CD14-positive monocyte (primary cell): Measurements from ENCODE around the gene FAM222B. TPM values are rescaled to one million over a fixed set of nuclear protein-coding genes. Genes with fewer than 3 reads are reported as not detected.

Experiments used
- DNase-seq, 3 donors: peaks; one replicate each; pipeline ENCODE4 v3.0.0-alpha.2; 2011 to 2022
- H2AFZ ChIP-seq: 2 replicates; pipeline ENCODE4 v1.6.0; 2012; ENCODE audit warnings: mild to moderate bottlenecking, low read depth, low read length, inconsistent platforms; ENCODE audit not compliant: insufficient read depth, poor library complexity, severe bottlenecking
- H3K27ac ChIP-seq, 2 donors: 1 replicate in 1 of 2; 2 replicates in 1 of 2; pipeline ENCODE4 v1.5.1; 2012 to 2013; ENCODE audit warnings: low read length in 2 of 2, control low read depth in 1 of 2, inconsistent platforms in 1 of 2, low read depth in 1 of 2, mild to moderate bottlenecking in 1 of 2
- H3K27me3 ChIP-seq, 2 donors: one replicate each; pipeline versions ENCODE4 v1.6.0 to v1.6.1; 2011 to 2013; ENCODE audit warnings: low read length in 2 of 2; ENCODE audit not compliant: control insufficient read depth in 2 of 2, insufficient read depth in 2 of 2
- H3K36me3 ChIP-seq, 2 donors: replicated peaks in 1 of 2; 1 replicate in 1 of 2; 2 replicates in 1 of 2; pipeline versions ENCODE4 v1.5.1 to v1.6.1; 2012 to 2013; ENCODE audit warnings: low read length in 2 of 2, control low read depth in 1 of 2, inconsistent platforms in 1 of 2, mild to moderate bottlenecking in 1 of 2; ENCODE audit not compliant: insufficient read depth in 2 of 2, control insufficient read depth in 1 of 2
- H3K4me1 ChIP-seq, 2 donors: 1 replicate in 1 of 2; 2 replicates in 1 of 2; pipeline versions ENCODE4 v1.5.1 to v1.6.1; 2012 to 2013; ENCODE audit warnings: low read length in 2 of 2, control low read depth in 1 of 2, inconsistent platforms in 1 of 2, mild to moderate bottlenecking in 1 of 2, moderate library complexity in 1 of 2; ENCODE audit not compliant: insufficient read depth in 2 of 2, control insufficient read depth in 1 of 2
- H3K4me2 ChIP-seq: replicated peaks from 2 replicates; pipeline ENCODE3; 2012; ENCODE audit warnings: low read length, moderate library complexity, mild to moderate bottlenecking; ENCODE audit not compliant: poor library complexity, severe bottlenecking; ENCODE audit errors: extremely low read depth
- H3K4me3 ChIP-seq, 3 experiments: fragments of 200-600 bp in 1 of 3; sonication (generic) in 1 of 3; replicated peaks in 1 of 3; 1 replicate in 2 of 3; 2 replicates in 1 of 3; pipeline ENCODE4 v1.5.1; 2011 to 2013; ENCODE audit warnings: low read length in 3 of 3, mild to moderate bottlenecking in 3 of 3, control low read depth in 2 of 3, low read depth in 2 of 3, inconsistent platforms in 1 of 3, moderate library complexity in 1 of 3
- H3K79me2 ChIP-seq: 2 replicates; pipeline ENCODE4 v1.6.0; 2012; ENCODE audit warnings: mild to moderate bottlenecking, control low read depth, inconsistent platforms, low read length, moderate library complexity; ENCODE audit not compliant: insufficient read depth
- H3K9ac ChIP-seq: 2 replicates; pipeline ENCODE4 v1.6.0; 2017; ENCODE audit warnings: low read length, mild to moderate bottlenecking; ENCODE audit not compliant: insufficient read depth, poor library complexity, severe bottlenecking
- H3K9me3 ChIP-seq, 2 donors: replicated peaks in 1 of 2; 1 replicate in 1 of 2; 2 replicates in 1 of 2; pipeline versions ENCODE4 v1.5.1 to v1.6.1; 2012 to 2013; ENCODE audit warnings: low read length in 2 of 2, control low read depth in 1 of 2; ENCODE audit not compliant: control insufficient read depth in 1 of 2, insufficient read depth in 1 of 2
- H4K20me1 ChIP-seq: 2 replicates; pipeline ENCODE4 v1.6.0; 2012; ENCODE audit warnings: mild to moderate bottlenecking, low read length, control low read depth, moderate library complexity; ENCODE audit not compliant: insufficient read depth
- H3K27ac Mint-ChIP-seq, 7 donors: one replicate each; pipeline ENCODE4 v1.8.0; 2020; ENCODE audit warnings: mild to moderate bottlenecking in 7 of 7, mixed read lengths in 7 of 7, moderate library complexity in 6 of 7, inconsistent platforms in 2 of 7
- H3K27me3 Mint-ChIP-seq, 3 donors: one replicate each; pipeline ENCODE4 v1.8.0; 2021 to 2022; ENCODE audit warnings: low read depth in 3 of 3, mild to moderate bottlenecking in 3 of 3, mixed read lengths in 3 of 3, moderate library complexity in 3 of 3, inconsistent platforms in 1 of 3
- H3K36me3 Mint-ChIP-seq, 2 donors: one replicate each; pipeline ENCODE4 v1.8.0; 2020; ENCODE audit warnings: mixed read lengths in 2 of 2, inconsistent platforms in 1 of 2, mild to moderate bottlenecking in 1 of 2
- H3K4me1 Mint-ChIP-seq: one replicate; pipeline ENCODE4 v1.8.0; 2020; ENCODE audit warnings: mild to moderate bottlenecking, mixed read lengths
- H3K4me3 Mint-ChIP-seq, 2 donors: one replicate each; pipeline ENCODE4 v1.8.0; 2020; ENCODE audit warnings: mild to moderate bottlenecking in 2 of 2, mixed read lengths in 2 of 2, moderate library complexity in 1 of 2
- H3K9me3 Mint-ChIP-seq, 7 donors: one replicate each; pipeline ENCODE4 v1.8.0; 2020 to 2022; ENCODE audit warnings: mixed read lengths in 7 of 7, mild to moderate bottlenecking in 6 of 7, moderate library complexity in 6 of 7, inconsistent platforms in 2 of 7
- WGBS: methylation state at CpG from one replicate; pipeline ENCODE4 v1.1.5; 2013; ENCODE audit warnings: missing lambda C conversion rate; ENCODE audit not compliant: insufficient coverage; 5-methylcytosine and 5-hydroxymethylcytosine counted together
- intact Hi-C, 2 donors: fragments of 100-400 bp; cut with micrococcal nuclease; formaldehyde crosslinking; loops; one replicate each; pipeline versions ENCODE4 v1.15.0 to v1.15.1; 2023
- polyA plus RNA-seq, 3 donors: library from polyadenylated mRNA; depleted of rRNA in 1 of 3; unstranded in 2 of 3; stranded (reverse) in 1 of 3; fragments of 300-500 nt in 2 of 3; fragments of >200 nt in 1 of 3; fragmentation: Illumina TruSeq in 2 of 3; gene quantifications; 1 replicate in 2 of 3; 2 replicates in 1 of 3; pipeline ENCODE4 v1.2.3, GENCODE V29; 2012 to 2021
- TF ChIP-seq, protein P1 (sequence below): fragments of 200-600 bp; IDR thresholded peaks from one replicate; pipeline ENCODE4 v1.8.0; 2022; ENCODE audit warnings: antibody characterized with exemption, mild to moderate bottlenecking

FAM222B gene
- polyA plus RNA-seq, 3 donors = 1.5 to 8.6 (median 1.9) TPM

DNA sequence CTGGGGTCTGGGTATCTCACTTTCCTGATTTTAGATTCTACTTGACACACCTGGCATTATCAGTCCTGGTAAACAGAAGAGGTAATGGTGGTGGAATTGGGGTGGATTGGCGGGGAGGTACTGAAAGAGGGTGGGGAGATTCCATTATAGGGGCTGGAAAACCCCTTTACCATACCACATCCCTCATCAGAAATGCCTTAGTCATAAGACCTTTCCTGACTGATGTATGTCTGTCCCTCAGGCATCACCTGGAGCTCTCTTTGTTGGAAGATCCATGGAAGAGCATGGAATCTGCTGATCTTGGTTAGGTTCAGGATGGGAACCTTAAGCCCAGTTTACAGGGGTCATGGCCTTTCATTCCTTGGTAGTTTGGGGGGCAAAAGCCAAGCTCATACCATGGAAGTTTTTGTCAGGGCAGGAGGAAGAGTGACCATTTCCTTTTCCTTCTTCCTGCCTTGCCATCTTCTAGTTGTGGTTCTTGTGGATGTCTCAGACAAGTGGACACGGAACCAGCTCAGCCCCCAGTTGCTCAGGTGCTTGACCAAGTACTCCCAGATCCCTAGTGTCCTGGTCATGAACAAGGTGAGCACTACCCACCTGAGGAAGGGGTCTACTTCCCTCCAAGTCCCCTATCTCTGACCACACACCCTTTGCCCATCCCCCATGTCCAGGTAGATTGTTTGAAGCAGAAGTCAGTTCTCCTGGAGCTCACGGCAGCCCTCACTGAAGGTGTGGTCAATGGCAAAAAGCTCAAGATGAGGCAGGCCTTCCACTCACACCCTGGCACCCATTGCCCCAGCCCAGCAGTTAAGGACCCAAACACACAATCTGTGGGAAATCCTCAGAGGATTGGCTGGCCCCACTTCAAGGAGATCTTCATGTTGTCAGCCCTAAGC lies 15.6 kb upstream of the FAM222B start:
- no peak overlapping the region for H3K4me2 ChIP-seq
- H4K20me1 ChIP-seq = no peaks in the 10 kb centered on the region
- Mint-ChIP-seq H3K27ac (no peak overlapping the region), H3K4me1 (peaks cover 13% of the 10 kb centered on the region), H3K36me3 (peaks cover 35 to 54% of the 10 kb centered on the region in 2 donors), H3K4me3 (no peak overlapping the region), H3K27me3 (no peaks in the 10 kb centered on the region), H3K9me3 (no peaks in the 10 kb centered on the region)
- H3K27ac ChIP-seq = no peak overlapping the region
- no CpG with 5 or more reads among the region's 3 CpGs for WGBS
- intact Hi-C loops = loop anchor here in 1 of 2 donors (10.0 kb wide), 1 partner anchor 93 kb away; no protein-coding TSS in a partner anchor
- peaks cover 34 to 46% of the 10 kb centered on the region in 2 donors for H3K36me3 ChIP-seq
- no peak for DNase-seq
- H3K9ac ChIP-seq = no peak overlapping the region
- H3K79me2 ChIP-seq = peaks cover 14% of the 10 kb centered on the region
- H2AFZ ChIP-seq = no peak overlapping the region
- TF ChIP-seq, protein P1, sequence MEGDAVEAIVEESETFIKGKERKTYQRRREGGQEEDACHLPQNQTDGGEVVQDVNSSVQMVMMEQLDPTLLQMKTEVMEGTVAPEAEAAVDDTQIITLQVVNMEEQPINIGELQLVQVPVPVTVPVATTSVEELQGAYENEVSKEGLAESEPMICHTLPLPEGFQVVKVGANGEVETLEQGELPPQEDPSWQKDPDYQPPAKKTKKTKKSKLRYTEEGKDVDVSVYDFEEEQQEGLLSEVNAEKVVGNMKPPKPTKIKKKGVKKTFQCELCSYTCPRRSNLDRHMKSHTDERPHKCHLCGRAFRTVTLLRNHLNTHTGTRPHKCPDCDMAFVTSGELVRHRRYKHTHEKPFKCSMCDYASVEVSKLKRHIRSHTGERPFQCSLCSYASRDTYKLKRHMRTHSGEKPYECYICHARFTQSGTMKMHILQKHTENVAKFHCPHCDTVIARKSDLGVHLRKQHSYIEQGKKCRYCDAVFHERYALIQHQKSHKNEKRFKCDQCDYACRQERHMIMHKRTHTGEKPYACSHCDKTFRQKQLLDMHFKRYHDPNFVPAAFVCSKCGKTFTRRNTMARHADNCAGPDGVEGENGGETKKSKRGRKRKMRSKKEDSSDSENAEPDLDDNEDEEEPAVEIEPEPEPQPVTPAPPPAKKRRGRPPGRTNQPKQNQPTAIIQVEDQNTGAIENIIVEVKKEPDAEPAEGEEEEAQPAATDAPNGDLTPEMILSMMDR = no peak
- H3K27me3 ChIP-seq = no peaks in the 10 kb centered on the region
- peaks cover 12 to 17% of the 10 kb centered on the region in 2 donors for H3K4me1 ChIP-seq
- no peak overlapping the region for H3K4me3 ChIP-seq
- H3K9me3 ChIP-seq = no peaks in the 10 kb centered on the region

DNA sequence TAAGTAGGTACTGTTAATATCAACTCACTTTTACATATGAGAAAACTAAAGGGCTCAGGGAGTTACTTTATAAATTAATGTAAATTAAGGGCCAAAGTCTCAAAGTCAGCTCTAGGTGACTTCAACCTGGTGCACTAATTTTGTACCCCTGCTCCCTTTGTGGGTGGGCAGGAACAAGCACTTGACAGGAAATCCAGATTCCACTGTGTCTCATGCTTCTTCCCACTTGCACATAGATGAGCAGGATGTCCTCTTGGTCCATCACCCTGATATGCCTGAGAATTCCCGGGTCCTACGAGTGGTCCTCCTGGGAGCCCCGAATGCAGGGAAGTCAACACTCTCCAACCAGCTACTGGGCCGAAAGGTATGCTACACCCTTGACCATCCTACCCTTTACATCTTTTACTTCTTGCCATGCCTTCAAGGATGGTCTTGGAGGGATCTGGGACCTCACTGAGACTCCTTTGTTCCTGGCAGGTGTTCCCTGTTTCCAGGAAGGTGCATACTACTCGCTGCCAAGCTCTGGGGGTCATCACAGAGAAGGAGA lies 13.5 kb upstream of the FAM222B start:
- WGBS = no CpG with 5 or more reads among the region's 5 CpGs
- no peak overlapping the region for H3K9ac ChIP-seq
- Mint-ChIP-seq H3K27ac (no peak overlapping the region), H3K27me3 (peaks cover 0 to 4% (median 0%) of the 10 kb centered on the region in 3 donors), H3K4me3 (no peak overlapping the region), H3K9me3 (no peaks in the 10 kb centered on the region), H3K4me1 (peaks cover 13% of the 10 kb centered on the region), H3K36me3 (peaks cover 35 to 47% of the 10 kb centered on the region in 2 donors)
- no peaks in the 10 kb centered on the region for H4K20me1 ChIP-seq
- no peak overlapping the region for H3K4me2 ChIP-seq
- no peaks in the 10 kb centered on the region for H3K9me3 ChIP-seq
- no peak for DNase-seq
- H3K36me3 ChIP-seq = peaks cover 32 to 41% of the 10 kb centered on the region in 2 donors
- H3K4me1 ChIP-seq = peaks cover 12 to 17% of the 10 kb centered on the region in 2 donors
- no peak overlapping the region for H2AFZ ChIP-seq
- TF ChIP-seq, protein P1 = no peak
- H3K79me2 ChIP-seq = peaks cover 14% of the 10 kb centered on the region
- H3K4me3 ChIP-seq = no peak overlapping the region
- no peaks in the 10 kb centered on the region for H3K27me3 ChIP-seq
- no peak overlapping the region for H3K27ac ChIP-seq
- intact Hi-C loops = loop anchor here in 1 of 2 donors (10.0 kb wide), 1 partner anchor 91 kb away; no protein-coding TSS in a partner anchor
